Ammon's horn (tissue), 1 donor: ENCODE measurements around the gene DCC.

Experiments used
- DNase-seq: peaks from one replicate; pipeline ENCODE4 v3.0.0-alpha.2; 2016; ENCODE audit warnings: low spot score

Gene DCC

DNA sequence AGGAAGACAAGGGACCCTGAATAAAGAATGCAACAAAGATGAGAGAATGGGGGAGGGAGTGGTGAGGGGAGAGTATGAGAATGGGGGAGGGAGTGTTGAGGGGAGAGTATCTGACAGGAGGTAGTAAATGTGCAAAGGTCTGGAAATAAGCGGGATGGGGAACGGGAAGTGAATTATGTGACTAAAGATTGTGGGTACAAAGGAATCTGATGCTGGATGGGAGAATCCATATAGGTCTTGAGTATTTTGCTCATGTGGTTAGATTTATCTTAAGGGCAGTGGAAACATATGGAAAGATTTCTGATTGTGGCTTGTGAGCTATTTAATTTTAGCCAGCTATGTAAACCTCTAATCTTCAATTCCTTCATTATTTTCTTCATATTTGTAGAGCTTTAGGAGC lies 593.4 kb downstream of the DCC start:
- DNase-seq = no peak

GRCh38 chr18:52936931-52937330 lies 596.9 kb downstream of the DCC start:
- DNase-seq = no peak

GRCh38 chr18:52937840-52938239 lies 597.8 kb downstream of the DCC start:
- no peak for DNase-seq

DNA sequence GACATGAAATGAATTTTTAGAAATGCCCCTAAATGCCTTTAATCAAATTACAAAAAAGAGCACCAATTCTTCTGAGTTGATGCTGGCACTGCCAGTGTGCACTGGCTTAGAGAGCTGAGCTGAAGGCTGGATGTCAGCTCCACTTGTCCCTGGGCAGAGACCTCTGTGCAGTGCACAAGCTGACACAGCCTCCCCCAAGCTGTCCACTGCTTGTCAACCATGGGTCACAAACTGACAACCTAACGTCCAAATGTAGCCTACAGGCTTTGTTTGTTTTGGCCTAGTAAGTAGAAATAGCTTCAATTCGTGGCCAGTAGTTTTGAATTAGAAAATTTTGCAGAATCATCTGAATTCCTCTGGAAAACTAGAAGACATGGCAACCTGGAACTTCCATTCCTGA lies 605.6 kb downstream of the DCC start:
- DNase-seq = no peak

DNA sequence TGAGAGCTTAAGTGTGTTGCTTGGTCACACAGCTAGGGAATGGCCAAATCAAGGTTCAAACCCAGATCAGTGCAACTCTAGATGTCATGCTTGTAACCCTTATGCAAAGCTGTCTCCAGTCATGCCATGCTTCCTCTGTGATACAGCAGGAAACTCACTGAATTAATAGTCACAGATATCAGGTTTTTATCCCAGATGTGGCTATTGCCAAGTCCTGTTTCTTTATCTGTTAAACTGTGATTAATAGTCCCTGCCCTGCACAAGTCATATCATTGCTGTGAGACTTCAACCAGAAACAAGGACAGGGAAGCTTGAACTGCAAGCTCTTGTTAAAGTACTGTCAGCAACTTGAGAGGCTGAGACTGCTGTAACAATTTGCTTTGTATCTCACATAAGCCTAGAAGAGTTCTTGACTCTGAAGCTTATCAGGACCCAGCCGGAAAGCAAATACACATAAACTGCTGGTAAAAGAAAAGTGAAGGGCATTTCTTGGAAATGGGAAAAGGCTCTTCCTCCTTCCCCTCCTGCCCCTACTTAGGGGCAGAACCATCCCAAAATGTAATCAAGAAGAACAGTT lies 609.0 kb downstream of the DCC start:
- DNase-seq = no peak

DNA sequence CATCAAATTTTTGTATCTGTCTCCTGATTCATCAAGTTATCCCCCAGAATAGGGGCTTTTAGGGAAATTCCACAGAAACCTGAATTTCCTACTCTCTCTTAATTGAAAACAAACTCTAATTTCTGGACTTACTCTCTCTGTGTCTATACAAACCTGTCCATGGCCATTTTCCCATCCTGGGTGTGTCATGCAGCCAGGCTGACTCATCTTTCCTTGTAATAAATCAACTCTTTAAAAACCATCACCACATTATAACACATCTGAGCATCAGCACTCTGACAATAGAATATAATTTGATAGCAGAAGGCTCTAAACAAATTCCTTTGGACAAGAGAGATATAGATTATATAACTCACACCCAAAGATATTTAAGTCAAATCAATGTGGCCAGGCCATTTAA lies 610.2 kb downstream of the DCC start:
- DNase-seq = no peak

GRCh38 chr18:52953387-52953786 lies 613.4 kb downstream of the DCC start:
- DNase-seq = peak; percentile 24

DNA sequence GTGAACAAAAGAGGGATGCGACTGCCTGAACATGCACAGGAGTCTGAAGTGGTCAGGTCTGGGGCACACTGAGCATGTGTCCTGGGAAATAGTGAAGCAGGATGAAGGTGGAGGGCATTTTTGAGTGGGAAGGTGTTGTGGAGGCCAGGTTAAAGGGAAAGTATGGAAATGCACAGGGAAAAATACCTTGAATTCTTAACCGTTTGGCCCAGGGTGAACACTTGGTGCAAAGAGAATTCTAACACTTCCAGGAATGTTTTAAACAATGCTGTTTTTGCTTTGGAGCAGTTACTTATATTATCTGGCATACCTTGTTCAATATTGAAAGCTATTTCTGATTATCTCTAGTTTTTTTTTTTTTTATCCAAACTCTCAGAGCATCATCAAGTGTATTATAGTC lies 623.5 kb downstream of the DCC start:
- no peak for DNase-seq

DNA sequence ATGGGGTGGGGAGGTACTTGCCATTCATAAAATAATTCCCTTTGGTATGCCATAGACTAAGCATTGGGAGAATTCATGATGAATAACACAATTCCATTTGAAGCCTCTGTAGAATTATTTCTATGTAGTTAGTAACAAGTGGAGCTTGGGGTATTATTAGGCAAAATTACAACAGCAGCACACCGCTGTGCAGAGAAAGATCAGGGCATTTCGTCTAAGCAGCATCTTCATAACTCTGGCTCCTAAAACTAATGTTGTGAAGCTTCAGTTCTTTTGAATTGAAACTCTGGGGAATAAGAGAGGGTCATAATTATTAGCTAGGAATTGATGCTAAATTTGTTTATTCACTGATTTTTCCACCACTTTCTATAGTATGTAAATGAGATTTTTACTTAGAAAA lies 630.7 kb downstream of the DCC start:
- no peak for DNase-seq

DNA sequence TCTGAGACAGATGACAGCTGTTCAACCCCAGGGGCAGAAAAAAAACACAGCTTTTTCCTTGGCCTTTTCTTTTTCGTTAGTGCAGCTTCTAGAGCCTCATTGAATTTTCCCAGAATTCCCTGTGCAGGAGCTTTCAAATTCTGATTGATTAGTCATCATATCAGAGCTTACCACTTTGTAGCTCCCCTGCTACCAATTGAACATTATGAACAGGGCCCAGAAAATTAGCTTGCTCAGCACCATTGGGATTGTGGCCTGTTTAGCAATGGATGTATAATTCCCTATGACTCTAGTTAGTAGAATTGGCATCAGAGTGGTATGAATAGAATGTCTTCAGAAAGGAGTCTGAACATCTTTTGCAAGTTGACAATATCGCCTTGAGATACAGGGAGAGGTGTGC lies 631.1 kb downstream of the DCC start:
- no peak for DNase-seq

GRCh38 chr18:52979892-52980291 lies 639.9 kb downstream of the DCC start:
- DNase-seq = no peak

DNA sequence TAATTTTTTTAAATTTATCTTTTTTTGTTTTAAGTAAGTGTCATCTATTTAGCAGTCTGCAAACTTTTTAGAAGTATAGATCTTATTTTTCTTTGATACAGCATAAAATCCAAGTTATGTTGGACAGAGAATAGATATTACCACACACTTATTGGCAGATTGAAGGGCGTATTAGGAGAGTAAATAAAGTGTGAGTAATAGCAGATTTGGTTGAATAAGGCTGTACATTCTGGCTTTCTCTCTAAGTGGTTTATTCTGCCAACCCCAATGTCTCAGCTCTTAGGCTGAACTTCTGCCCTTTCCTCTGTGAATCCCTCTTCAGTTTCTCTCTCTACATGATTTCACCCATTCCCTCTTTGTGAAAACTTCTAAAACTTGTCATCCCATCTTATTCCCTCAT lies 651.2 kb downstream of the DCC start:
- DNase-seq = no peak

DNA sequence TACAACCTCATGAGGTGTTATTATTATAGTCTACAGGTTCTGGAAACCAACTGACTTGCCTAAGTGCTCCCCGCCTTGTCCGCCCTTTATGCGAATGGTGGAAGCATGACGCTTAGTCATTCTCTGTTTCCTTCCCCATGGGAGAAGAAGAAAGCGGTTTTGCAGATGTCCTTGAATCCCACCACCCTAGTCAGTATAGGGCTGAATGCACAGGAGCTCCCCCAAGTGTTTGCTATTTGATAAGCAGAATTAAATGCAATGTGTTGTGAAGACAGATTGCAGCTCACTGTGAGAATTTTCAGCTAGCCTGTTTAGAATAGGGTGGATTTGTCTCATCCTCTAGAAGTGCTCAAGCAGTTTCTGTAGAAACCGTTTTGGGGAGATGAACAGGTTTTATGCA lies 652.0 kb downstream of the DCC start:
- no peak for DNase-seq

DNA sequence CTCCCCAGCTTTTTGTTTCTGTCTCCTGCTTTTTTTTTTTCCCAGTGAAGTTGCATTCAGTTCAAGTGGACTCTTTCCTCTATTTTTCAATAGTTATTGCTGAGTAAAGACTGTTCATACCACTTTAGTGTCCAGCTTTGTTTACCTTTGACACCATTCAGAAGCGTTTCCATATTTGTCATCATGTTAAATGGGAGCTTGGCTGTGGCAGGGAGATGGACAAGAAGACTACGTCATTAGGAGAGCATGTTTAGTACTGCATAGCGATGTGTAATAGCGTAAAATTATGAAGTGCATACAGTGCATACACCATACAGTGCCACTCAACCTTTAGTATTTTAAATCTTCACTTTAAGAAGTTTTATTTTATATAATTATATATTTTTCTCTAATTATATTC lies 655.9 kb downstream of the DCC start:
- no peak for DNase-seq

GRCh38 chr18:52999633-53000032 lies 659.6 kb downstream of the DCC start:
- no peak for DNase-seq

DNA sequence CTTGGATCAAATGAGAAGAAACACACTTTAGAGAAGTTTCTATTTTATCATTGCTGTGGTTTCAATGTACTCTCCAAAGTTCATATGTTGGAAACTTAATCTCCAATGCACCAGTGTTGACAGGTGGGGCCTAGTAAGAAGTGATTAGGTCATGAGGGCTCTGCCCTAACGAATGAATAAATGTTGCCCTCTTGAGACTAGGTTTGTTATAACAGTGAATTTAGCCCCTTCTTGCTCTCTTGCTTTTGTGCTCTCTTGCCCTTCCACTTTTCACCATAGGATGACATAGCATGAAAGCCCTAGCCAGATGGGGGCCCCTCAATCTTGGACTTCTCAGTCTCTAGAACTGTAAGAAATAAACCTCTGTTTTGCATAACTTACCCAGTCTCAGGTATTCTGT lies 664.8 kb downstream of the DCC start:
- DNase-seq = no peak

- DNase-seq = no peak
Observed at GRCh38 chr18:53018791-53019190, 678.8 kb downstream of the DCC start.

GRCh38 chr18:53025247-53025646 lies 685.2 kb downstream of the DCC start:
- no peak for DNase-seq

DNA sequence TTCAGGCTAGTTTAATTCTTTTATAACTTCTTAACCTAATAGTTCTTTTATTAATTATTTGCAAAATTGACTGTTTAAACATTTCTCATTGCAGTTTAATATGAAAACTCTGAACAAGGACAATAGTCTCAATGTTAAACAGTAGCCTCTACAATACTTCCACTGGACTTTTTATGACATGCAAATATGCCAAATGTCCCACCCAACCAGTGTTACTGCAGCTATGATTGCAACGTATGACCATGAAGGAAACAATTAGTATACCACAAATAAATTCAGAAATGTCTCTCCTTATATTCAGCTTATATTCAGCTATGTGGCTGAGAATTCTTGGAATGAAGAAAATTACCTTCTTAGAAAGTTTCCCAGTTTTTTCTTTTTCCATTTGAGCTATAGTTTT lies 688.6 kb downstream of the DCC start:
- no peak for DNase-seq

DNA sequence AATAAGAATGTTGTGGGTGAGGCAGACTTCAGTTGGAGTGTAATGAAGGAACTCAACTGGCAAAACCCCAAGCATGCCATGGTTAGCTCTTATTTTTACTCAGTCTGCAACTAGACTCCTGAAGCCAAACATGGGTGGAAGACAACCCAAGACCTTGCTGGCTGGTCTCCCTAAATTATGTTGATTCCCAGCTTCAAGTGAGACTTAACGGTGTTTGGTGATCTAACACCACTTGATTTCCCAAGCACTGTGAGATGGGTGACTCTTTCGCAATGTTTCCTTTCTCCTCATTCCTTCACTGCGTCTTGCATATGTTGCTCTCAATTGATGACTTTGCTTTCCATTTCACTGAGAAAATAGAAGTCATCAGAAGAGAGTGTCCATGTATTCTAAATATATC lies 693.1 kb downstream of the DCC start:
- no peak for DNase-seq

DNA sequence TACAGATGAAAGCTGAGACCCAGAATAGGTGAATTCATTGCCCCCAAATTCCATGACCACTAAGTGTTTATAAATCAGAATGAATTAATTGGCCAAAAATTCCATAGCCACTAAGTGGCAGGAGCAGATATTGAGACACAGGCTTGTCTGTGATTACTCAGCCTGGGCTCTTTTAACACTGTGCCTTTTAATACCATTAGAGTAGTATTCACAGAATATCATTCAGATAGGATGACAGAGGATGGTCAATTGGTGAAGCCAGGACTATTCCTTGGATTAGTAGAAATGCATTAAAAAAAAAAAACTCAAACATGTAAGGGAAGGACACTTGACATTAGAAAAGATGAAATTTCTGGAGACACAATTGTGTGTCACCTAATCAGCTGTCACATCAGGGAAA lies 698.6 kb downstream of the DCC start:
- no peak for DNase-seq

GRCh38 chr18:53040286-53040685 lies 700.3 kb downstream of the DCC start:
- DNase-seq = no peak

GRCh38 chr18:53056064-53056463 lies 716.1 kb downstream of the DCC start:
- DNase-seq = no peak

GRCh38 chr18:53070788-53071187 lies 730.8 kb downstream of the DCC start:
- DNase-seq = no peak

GRCh38 chr18:53080687-53081086 lies 740.7 kb downstream of the DCC start:
- no peak for DNase-seq
